NCI-H2029 (cell line): ENCODE measurements around the gene OR52K2.
"Not testable (repeated sequence)": the region's sequence is repeated elsewhere in the genome, so short reads cannot be mapped to it uniquely, and the experiment has no call there.

Experiments used
- DNase-seq: peaks from one replicate; lab custom pipeline; 2025; lab: John Stamatoyannopoulos, UW

Gene OR52K2

DNA sequence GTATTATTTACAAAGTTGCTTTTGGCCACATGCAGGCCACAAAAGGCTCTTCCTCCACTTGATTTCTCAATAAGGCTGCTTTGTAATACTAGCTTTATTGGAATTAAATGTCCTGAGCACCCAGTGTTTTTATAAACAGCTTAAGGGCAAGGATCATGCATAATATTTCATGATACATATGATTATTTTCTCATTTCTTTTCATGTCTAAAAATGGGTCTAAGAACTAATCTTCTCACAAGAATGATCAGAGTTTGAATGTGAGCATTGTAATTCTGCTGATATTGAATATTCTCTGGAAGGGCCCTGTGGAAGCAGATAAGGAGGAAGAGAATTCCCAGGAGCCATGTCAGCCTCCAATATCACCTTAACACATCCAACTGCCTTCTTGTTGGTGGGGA, at the start of gene OR52K2:
OR52K2 (plus strand) TSS at position 301 of the 400 bp plus-strand sequence; CDS start at position 346, 45 bp downstream.
- no peak for DNase-seq

GRCh38 chr11:4406206-4406605, 42.9 kb upstream of the OR52K2 start:
- not testable (repeated sequence) for DNase-seq

DNA sequence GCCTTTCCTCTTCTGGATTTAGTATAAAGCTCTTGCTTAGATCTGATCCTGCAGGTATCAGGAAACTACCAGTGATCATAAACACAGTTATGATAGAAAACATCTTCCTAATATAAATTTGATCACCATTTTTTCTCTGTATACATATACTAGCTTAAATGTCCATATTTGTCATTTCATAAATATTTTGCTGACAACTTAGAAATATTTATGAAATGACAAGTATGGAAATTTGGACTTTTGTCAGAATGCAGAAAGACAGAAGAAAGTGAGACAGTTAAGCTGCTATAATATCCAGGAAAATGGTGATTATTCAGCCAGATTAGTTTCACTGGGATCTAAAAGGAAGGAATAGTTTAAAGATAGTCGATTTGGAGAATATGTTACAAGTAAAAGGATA, 32.8 kb upstream of the OR52K2 start:
- DNase-seq: no peak

- no peak for DNase-seq
Measured at GRCh38 chr11:4416816-4417215, 32.3 kb upstream of the OR52K2 start.

DNA sequence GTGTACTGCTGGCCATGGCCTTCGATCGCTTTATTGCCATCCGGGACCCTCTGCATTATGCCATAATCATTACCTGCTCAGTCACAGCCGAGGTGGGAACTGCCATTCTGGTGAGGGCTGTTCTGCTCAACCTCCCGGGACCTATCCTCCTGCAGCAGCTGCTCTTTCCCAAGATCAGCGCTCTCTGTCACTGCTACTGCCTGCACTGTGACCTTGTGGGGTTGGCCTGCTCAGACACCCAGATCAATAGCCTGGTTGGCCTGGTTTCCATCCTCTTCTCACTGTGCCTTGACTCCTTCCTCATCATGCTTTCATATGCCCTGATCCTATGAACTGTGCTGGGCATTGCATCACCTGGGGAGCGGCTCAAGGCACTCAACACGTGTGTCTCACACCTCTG, 30.7 kb upstream of the OR52K2 start:
- DNase-seq: no peak

GRCh38 chr11:4430051-4430450, 19.0 kb upstream of the OR52K2 start:
- no peak for DNase-seq

- no peak for DNase-seq
Measured at GRCh38 chr11:4433856-4434255, 15.2 kb upstream of the OR52K2 start.

GRCh38 chr11:4436411-4436810, 12.7 kb upstream of the OR52K2 start:
- no peak for DNase-seq

GRCh38 chr11:4441515-4441914, 7.6 kb upstream of the OR52K2 start:
- no peak for DNase-seq

DNA sequence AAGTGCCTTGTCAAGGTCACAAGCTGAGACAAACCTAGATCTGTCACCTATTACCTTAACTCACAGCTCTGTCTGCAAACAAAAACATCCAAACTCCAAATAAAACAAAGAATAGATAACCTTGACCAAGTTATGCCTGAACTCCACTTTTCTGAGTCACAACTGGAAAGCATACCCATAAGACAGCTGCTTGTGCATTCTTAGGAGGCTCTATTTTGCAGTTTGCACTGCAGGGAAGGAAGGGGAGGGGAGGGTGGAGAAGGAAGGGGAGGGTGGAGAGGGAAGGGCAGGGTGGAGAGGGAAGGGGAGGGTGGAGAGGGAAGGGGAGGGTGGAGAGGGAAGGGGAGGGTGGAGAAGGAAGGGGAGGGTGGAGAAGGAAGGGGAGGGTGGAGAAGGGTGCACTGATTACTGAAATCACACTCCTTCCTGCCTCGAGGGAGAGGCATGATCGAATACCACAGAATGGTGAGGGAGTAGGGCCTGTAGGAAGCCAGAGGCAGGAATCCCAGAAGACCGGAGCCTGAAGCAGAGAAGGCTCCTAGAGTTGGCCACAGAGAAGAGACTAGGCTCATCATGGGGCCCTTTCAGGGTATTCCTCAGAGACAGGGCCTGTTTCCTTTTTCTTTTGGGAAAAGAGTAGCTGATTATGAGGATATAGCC, 5.7 kb upstream of the OR52K2 start:
- no peak for DNase-seq

DNA sequence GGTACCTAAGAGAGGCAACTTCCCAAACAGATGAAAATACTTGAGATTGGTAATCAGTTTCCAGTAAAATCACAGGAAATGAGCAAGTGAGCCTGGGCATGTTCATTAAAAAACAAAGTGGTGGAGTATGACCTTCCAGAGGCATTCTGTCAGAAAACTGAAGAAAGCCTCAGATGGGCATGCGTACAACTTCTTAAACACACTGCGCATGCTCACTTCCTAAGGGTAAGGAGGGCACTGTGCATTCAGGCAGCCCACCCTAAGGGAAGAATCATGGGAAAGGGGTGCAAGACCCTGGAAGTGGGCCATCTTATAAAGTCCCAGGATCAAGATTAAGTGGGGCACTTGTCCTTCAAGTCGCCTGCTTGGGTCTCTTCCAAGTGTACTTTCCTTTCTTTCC, 4.0 kb downstream of the OR52K2 start:
- no peak for DNase-seq

GRCh38 chr11:4454021-4454420, 4.9 kb downstream of the OR52K2 start:
- DNase-seq: no peak

DNA sequence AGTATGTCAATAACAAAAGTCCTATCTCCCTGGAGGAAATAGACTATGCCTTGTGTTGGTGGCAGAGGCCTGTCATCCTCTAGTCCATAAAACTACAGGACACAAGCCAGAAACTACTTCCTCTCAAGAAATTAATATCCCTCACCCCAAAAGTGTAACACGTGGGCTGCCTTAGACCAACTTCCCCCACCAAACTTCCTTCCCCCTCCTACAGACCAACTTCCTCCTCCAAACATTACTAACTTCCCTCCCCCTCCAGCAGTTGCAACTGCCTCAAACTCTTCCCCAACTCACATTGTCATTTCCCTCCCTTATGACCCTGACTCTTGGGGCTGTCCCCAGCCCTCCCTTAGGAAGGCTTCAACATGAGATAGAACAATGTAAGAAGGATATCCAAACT, 6.3 kb downstream of the OR52K2 start:
- no peak for DNase-seq

DNA sequence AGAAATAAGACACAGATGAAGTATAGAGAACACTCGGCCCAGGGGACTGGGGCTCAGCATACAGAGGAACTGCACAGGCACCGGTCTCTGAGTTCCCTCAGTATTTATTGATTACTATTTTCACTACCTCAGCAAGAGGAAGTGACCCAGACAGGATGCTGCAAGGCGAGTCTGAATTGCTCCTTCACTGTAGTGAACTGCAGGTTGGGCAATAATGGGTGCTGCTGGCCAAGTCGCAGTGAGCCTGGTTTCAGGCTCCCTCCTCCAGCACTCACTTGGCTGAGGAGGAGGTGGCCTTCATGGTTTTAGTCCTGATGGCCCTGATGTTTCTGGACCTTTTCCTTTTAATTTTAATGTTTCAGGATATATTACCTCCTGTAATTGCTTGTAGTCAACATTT, 10.4 kb downstream of the OR52K2 start:
- no peak for DNase-seq

GRCh38 chr11:4460151-4460550, 11.1 kb downstream of the OR52K2 start:
- no peak for DNase-seq

GRCh38 chr11:4464216-4465159, 15.4 kb downstream of the OR52K2 start:
- DNase-seq: no peak

DNA sequence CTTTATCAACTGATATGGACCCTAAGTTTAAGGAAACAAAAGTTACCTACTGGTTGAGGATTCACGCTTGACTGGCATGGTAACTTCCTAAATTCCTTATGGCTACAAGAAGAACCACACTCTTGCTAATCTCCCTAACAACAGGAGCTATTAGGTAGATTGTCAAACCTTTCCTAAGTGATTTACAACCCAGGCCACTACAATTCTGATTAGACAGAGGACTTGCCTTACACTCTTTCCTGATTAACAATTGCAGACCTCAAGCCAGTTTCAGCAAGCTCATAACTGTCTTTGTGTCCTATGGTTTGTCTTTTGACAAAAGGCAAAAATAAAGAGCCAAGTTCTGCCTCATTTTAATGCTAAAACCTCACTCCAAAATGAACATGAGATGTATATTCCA, 16.3 kb downstream of the OR52K2 start:
- no peak for DNase-seq

DNA sequence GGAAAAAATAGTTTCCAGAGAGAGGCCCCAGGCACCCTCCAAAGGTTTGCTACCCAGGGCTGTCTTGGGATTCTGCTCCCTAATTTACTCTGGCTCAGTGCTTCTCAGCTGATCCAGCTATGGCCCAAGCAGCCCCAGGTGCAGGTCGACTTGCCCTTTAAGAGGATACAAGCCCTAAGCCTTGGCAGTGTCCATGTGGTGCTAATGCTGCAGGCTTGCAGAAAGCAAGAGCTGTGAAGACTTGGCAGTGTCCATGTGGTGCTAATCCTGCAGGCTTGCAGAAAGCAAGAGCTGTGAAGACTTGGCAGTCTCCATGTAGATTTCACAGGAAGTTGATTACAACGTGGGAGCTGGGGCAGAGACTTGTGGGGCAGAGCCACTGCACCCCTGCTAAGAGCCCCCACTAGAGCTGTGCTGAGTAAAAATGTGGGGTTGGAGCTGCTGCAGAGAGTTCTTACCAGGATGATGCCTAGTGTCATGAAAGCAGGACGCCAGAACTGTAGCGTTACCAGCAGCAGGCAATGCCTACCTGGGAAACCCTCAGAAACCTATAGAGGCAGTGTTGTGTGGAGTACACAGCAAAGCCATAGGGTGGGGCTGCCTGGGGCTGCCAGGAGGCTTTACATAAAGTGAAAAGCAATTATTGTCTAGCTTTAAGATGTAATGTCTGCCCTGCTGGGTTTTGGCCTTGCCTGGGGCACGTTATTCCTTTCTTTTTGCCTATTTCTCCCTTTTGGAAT, 17.2 kb downstream of the OR52K2 start:
- no peak for DNase-seq

- DNase-seq: no peak
Measured at GRCh38 chr11:4466871-4467442, 17.9 kb downstream of the OR52K2 start.

GRCh38 chr11:4467811-4468606, 18.9 kb downstream of the OR52K2 start:
- no peak for DNase-seq

DNA sequence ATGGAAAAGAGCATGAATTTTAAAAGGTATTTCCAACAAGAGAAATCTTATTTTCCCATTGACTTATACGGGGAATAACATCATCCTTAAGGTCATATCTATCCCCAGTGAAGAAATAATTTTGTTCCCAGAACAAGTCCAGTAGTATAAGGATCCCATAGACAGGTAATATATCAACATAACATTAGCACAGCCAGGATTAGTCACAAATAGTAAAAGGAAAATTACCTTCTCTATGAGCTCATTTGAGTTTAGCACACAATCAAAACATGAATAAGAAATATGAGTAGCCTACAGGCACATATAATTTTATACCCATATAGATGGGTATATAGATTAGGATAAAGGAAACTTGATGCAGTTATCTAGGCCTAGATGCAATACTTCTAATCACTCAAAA, 30.5 kb downstream of the OR52K2 start:
- no peak for DNase-seq
